Type B pancreatic cell (in vitro differentiated cells): ENCODE measurements around the gene ALDH16A1. TPM values are rescaled to one million over a fixed set of nuclear protein-coding genes. Genes with fewer than 3 reads are reported as not detected.
"Not testable (repeated sequence)": the region's sequence is repeated elsewhere in the genome, so short reads cannot be mapped to it uniquely, and the experiment has no call there.

Experiments
- DNase-seq: peaks from one replicate; pipeline ENCODE4 v3.0.0; 2021; ENCODE audit warnings: mixed read lengths; ENCODE audit not compliant: unreplicated experiment; ENCODE audit errors: extremely low spot score
- H3K27ac Mint-ChIP-seq: 2 replicates; pipeline ENCODE4 v1.8.0; 2021; ENCODE audit warnings: mild to moderate bottlenecking, mixed read lengths
- H3K27me3 Mint-ChIP-seq: 2 replicates; pipeline ENCODE4 v1.8.0; 2021; ENCODE audit warnings: mixed read lengths
- H3K36me3 Mint-ChIP-seq: 2 replicates; pipeline ENCODE4 v1.8.0; 2021; ENCODE audit warnings: mixed read lengths
- H3K4me1 Mint-ChIP-seq: one replicate; pipeline ENCODE4 v1.8.0; 2021; ENCODE audit warnings: mixed read lengths; ENCODE audit not compliant: unreplicated experiment
- H3K4me3 Mint-ChIP-seq: 2 replicates; pipeline ENCODE4 v1.8.0; 2021; ENCODE audit warnings: mild to moderate bottlenecking, mixed read lengths
- H3K9me3 Mint-ChIP-seq: 2 replicates; pipeline ENCODE4 v1.8.0; 2021; ENCODE audit warnings: mixed read lengths
- total RNA-seq: library from RNA; stranded (reverse); gene quantifications from 2 replicates; pipeline ENCODE4 v1.2.1, GENCODE V29; 2021; ENCODE audit warnings: low replicate concordance
- TF ChIP-seq, protein P1 (sequence below): fragments of 200-600 bp; sonication (generic); conservative IDR thresholded peaks from 2 replicates; pipeline ENCODE4 v1.5.0; 2021; ENCODE audit warnings: antibody characterized with exemption, mild to moderate bottlenecking

ALDH16A1 gene
- total RNA-seq, 1 donor from 2014 or later = 33.7 TPM

DNA sequence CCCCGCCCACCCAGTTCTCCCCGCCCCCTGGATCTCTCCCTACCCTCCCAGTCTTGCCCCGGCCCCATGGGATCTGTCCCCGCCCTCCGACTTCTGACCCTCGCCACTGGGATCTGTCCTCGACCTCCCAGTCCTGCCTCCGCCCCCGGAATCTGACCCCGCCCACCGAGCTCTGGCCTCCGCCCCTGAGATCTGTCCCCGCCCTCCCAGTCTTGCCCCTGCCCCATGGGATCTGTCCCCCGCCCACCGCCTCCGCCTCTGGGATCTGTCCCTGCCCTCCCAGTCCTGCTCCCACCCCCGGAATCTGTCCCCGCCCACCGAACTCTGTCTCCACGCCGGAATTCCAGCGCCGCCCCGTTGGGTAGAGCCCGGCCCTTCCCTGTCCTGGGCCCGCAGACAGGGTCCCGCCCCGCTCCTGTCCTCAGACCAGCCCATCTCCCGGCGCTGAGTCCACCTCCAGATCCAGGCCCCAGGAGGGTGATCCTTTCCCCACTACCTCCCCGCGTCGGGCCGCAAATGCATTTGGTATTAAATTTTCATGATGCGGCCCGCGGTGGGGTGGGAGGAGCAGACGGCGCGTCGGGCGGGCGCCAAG, 10.2 kb upstream of the ALDH16A1 start:
- Mint-ChIP-seq H3K4me3 (peak overlapping the region; percentile 88), H3K27me3 (peaks cover 48% of the 10 kb centered on the region), H3K36me3 (no peaks in the 10 kb centered on the region), H3K4me1 (peaks cover 15% of the 10 kb centered on the region), H3K27ac (peak overlapping the region; percentile 70), H3K9me3 (no peaks in the 10 kb centered on the region)
- peak; percentile 87 for DNase-seq
- TF ChIP-seq, protein P1, sequence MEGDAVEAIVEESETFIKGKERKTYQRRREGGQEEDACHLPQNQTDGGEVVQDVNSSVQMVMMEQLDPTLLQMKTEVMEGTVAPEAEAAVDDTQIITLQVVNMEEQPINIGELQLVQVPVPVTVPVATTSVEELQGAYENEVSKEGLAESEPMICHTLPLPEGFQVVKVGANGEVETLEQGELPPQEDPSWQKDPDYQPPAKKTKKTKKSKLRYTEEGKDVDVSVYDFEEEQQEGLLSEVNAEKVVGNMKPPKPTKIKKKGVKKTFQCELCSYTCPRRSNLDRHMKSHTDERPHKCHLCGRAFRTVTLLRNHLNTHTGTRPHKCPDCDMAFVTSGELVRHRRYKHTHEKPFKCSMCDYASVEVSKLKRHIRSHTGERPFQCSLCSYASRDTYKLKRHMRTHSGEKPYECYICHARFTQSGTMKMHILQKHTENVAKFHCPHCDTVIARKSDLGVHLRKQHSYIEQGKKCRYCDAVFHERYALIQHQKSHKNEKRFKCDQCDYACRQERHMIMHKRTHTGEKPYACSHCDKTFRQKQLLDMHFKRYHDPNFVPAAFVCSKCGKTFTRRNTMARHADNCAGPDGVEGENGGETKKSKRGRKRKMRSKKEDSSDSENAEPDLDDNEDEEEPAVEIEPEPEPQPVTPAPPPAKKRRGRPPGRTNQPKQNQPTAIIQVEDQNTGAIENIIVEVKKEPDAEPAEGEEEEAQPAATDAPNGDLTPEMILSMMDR = no peak

DNA sequence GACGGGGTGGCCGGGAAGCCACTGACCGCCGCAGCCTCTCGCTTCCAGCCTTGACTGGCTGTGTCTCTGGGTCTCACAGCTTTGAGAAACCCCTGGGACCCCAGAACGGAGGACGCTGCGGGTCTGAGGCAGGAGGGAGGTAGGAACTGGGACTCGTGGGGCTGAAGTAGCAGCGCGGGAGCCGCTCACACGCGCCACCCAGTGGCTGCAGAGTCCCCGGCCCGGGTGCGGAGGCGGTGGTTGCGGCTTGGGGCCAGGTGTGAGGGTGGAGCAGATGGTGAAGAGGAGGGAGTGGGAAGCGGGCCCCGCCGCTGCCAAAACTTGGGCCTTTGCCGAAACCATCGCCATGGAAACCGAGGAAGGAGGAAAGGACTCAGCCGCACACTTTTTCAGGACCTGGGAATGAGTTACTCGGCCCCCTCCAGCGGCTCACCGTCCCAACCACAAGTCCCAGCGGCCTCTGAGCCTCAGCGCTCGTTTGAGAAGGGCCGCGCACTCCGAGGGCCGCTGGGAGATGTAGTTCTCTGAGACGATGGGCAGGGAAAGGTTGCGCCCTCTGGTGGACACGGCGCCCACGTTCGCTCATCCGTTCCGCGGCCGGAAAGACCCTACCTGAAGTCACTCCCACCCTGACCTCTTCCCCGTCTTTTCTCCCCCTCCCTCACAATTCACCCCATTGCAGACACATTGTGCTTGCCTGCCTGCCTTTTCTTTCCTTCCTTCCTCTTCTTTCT, 9.5 kb upstream of the ALDH16A1 start:
- H3K9me3 Mint-ChIP-seq = no peaks in the 10 kb centered on the region
- peak overlapping the region; percentile 70 for H3K27ac Mint-ChIP-seq
- H3K27me3 Mint-ChIP-seq = peaks cover 41% of the 10 kb centered on the region
- TF ChIP-seq, protein P1 = peak; percentile 92
- H3K4me3 Mint-ChIP-seq = peak overlapping the region; percentile 88
- peak; percentile 95 for DNase-seq
- H3K36me3 Mint-ChIP-seq = peaks cover 5% of the 10 kb centered on the region
- peaks cover 15% of the 10 kb centered on the region for H3K4me1 Mint-ChIP-seq

DNA sequence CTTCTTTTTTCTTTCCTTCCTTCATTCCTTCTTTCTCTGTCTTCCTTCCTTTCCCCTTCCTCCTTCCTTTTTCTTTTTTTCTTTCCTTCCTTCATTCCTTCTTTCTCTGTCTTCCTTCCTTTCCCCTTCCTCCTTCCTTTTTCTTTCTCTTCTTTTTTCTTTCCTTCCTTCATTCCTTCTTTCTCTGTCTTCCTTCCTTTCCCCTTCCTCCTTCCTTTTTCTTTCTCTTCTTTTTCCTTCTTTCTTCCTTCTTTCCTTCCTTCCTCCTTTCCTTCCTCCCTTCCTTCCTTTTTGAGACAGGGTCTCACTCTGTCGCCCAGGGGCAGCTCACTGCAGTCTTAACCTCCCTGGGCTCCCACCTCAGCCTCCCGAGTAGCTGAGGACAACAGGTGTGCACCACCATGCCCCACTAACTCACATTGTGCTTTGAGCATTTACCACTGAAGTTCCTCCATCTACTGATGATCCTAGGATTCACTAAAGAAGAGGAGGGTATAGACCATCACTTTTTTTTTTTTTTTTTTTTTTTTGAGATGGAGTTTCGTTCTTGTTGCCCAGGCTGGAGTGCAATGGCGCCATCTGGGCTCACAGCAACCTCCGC, 8.8 kb upstream of the ALDH16A1 start:
- DNase-seq, H3K36me3 Mint-ChIP-seq, H3K9me3 Mint-ChIP-seq: not testable (repeated sequence)
- Mint-ChIP-seq H3K27ac (peak overlapping the region; percentile 70), H3K4me3 (peak overlapping the region; percentile 88), H3K4me1 (peaks cover 15% of the 10 kb centered on the region), H3K27me3 (peaks cover 35% of the 10 kb centered on the region)

DNA sequence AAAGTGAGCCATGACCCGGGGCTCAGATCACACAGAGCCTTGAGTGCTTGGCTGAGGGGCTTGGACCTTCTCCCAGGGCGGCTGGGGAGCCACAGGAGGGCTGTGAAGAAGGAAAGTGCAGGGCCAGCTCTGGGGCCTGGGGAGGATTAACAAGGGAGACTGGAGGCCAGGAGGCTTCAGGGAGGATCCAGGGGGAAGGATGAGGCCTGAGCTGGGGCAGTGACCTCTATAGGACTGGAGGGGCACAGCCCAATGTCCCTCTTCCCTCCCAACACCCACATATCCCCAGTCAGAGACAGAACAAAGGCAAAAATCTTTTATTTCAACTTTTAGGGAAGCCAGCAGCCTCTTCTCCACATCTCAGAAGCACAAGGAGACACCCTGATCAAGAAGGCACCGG, 7.0 kb upstream of the ALDH16A1 start:
- Mint-ChIP-seq H3K27me3 (peaks cover 17% of the 10 kb centered on the region), H3K36me3 (peaks cover 7% of the 10 kb centered on the region), H3K4me1 (peaks cover 17% of the 10 kb centered on the region), H3K9me3 (no peaks in the 10 kb centered on the region), H3K4me3 (no peak overlapping the region), H3K27ac (no peak overlapping the region)
- TF ChIP-seq, protein P1 = no peak
- DNase-seq = no peak

DNA sequence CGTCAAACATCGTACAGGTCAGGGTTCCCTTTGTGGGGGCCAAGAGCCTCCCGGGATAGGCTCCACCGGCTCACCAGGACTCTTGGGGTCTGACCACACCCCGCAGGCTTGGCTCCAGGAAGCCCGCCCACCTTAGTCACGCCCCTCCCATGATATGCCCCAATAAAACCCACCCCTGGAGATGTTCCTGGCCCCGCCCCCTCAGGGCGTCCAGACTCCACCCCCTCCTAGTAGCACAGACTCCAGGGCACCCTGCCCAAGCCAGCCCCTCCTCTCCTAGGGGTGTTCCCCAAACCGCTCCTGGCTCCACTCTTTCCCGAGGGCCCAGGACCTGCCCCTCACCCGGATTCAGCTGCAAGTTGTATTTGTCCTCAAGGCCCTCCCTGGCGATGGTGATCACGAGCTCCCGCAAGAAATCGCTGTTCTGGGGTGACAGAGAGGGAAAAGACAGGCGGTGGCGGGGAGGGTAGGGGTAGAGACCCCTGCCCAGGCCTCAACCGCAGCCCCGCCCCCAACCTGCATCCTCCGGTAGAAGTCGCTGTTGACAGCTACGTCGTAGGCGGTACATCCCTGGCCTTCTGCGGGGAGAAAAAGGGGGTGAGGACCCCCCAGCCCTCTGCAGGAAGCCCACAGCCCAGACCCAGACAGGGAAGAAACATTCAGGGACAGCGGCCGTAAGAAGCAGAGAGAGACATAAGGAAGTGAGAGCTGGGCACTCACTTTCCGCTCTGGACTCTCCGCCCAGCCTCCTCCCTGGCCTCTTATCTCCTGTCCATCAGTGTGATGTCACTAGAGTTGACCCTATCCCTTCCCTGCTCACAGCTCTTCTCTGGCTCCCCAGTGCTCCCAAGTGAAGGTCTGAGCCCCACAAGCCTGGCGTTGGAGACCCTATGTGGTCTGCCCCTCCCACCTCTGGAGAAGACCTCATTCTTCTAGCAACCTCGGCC, 5.3 kb upstream of the ALDH16A1 start:
- H3K27ac Mint-ChIP-seq = no peak overlapping the region
- no peak overlapping the region for H3K4me3 Mint-ChIP-seq
- no peak for DNase-seq
- TF ChIP-seq, protein P1 = no peak
- H3K27me3 Mint-ChIP-seq = peaks cover 1% of the 10 kb centered on the region
- H3K9me3 Mint-ChIP-seq = no peaks in the 10 kb centered on the region
- peaks cover 16% of the 10 kb centered on the region for H3K4me1 Mint-ChIP-seq
- peaks cover 12% of the 10 kb centered on the region for H3K36me3 Mint-ChIP-seq
